NCI-H2081 treated with DMSO at 0.1 percent for 48 hours (cell line): ENCODE results near the gene AUH.

Experiments
- DNase-seq: peaks from one replicate; lab custom pipeline; 2025; lab: John Stamatoyannopoulos, UW

AUH gene

DNA sequence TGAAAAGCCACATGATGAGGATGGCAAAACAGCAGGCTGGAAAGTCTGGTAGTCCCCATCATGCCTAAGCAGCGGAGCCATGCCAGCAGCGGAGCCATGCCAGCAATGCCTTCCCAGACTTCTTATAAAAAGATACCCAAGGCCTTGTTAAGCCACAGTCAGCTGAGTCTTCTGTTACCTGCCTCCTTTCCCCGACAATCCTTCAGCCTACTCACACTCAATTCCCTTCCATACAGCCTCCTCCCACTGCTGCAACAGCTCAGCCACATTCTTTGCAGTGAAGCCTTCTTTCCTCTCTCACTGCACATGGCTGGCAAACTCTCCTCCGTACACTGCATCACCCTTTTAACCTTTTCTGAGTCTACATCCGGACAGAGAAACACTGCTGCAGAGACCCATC, 114.9 kb downstream of the AUH start:
- DNase-seq, result no peak

- no peak for DNase-seq
Observed at GRCh38 chr9:91245431-91246313, 116.0 kb downstream of the AUH start.

DNA sequence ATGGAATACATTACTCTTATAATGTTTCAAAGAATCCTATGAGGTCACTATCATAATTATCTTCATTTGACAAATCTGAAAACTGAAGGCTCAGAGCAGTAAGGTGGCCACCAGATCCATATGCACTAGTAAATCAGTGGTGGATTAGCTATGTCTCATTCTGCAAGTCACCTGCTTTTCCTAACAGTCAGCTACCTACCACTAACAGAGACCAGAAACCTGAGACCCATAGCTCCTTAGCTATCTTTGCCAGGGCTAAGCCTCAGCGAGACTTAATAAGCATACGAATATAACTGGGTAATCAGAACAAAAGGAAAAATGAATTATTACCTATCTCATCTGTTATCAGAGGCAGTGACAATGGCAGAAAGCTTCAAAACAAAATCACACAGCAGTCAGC, 118.7 kb downstream of the AUH start:
- DNase-seq, result no peak

- no peak for DNase-seq
Observed at GRCh38 chr9:91241909-91242308, 119.8 kb downstream of the AUH start.

DNA sequence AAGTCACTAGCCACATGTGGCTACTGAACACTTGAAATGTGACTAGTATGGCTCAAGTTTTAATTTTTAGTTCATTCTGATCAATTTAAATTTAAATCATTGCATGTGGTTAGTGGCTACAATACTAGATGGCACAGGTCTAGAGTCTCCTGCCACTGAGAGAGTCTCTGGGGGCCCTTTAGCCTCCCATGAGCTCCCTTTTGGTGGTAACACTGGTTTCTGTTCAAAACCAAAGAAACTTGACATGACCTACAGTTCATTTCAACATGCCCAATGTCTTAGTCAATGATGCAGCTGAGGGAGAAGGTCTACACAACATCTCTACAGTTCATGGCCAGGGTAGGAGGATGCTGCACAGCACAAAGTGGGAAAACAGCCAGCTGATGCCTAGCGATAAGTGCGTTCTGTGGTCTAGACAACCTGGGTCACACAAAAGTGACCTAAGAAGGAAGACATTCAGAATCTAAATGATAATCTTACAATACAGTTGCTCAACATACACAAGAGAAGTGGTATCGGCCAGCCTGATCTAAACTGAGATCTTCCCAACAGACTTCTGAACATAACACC, 121.0 kb downstream of the AUH start:
- no peak for DNase-seq

DNA sequence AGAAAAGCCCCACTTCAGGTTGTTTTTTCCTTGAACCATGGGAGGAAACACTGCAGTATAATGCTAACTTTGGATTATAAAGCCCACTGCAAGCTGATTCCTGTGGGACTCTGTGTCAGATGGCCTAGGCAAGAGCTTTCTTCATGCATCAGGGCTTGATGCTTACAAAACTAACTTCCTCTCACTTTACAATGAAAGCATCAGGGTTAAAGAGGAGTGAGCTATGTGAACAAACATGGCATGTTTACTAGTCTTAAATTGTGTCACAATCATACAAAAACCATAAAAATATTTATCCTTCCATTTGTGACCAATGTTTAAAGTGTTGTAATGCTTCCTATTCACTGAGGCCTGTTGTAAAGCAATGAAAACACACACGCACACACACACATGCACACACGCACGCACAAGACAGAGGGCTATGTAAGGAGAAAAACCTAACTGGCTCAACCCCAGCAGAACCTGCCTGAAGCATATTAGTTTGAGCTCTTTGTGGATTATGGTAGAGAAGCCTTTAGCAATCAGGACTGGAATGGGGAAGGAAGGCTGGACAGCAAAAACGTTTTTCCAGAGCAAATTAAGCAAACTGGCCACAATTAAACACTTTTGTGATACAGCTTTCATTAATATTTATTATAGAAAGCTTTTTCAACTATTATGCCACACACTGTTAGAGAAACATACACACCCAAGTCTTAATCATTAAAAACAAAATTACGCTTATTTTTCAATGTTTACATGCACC, 122.2 kb downstream of the AUH start:
- no peak for DNase-seq

DNA sequence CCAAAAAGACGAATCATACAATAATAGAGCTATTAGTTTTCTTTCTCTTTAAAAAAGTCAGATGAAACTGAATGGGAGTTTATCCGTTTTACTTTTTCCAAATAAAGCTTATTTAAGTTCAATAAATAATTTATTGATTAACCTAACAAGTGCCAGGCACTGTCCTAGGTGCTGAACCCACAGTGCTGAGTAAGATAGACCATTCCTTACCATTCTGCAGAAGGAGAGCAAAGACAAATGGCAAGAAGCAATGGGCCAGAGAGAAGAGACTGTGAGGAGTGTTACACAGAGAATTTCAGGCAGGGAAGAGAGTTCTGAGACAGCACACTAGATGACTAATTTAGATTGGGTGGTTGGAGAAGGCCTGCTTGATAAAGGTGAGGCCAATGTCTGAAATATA, 127.2 kb downstream of the AUH start:
- DNase-seq, result no peak

DNA sequence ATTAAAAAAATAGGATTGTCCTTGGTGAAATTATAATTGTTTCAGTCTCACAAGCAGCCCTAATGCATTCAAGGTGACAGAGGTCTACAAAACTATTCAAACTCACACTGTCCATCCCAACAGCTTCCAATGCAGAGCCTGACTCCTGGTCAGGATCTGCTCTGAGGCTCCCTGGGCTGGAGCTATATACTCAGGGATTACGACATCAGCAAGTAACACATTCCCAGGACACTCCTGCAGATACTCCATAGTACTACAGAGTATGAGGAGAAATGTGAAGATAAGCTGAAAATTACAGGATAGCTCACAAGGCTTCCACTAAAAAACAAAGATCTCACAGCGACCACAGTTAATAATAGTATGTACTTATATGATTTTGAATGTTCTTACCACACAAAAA, 130.1 kb downstream of the AUH start:
- DNase-seq, result no peak

- DNase-seq, result no peak
Observed at GRCh38 chr9:91223000-91223399, 138.7 kb downstream of the AUH start.

DNA sequence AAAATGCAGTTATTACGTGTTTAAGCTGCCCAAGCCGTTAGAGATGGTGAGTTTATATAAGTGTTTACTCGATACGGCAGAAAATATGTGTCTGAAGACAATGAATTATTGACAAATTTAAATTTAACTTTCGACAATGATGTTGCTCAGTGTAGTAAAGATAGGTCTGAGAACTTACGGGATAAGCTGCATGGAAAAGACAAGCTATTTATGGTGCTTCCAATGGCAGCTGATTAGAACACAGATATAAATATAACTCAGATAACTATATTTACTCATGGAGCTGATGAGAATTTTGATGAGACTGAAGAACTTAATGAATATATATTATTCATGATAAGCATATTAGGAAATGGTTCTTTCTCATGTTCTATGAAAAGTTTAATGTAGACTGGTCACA, 139.3 kb downstream of the AUH start:
- no peak for DNase-seq

DNA sequence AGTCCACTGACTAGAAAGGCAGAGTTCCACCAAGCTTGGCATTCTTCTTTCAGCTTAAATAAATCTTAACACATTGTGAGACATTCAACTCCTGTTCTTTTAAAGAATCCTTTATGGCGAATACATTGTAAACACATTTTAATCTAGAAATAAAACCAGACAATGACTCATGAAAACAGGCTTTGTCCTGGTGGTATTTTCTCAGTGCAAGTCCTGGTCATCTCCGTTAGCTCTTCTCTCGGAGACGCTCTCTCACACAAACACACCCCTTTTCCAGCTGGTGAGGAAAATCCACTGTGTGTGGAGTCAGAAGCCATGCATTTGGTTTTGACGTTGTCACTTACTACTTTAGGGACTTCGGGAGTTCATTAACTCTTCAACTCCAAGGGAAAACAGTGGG, 140.4 kb downstream of the AUH start:
- DNase-seq, result no peak

DNA sequence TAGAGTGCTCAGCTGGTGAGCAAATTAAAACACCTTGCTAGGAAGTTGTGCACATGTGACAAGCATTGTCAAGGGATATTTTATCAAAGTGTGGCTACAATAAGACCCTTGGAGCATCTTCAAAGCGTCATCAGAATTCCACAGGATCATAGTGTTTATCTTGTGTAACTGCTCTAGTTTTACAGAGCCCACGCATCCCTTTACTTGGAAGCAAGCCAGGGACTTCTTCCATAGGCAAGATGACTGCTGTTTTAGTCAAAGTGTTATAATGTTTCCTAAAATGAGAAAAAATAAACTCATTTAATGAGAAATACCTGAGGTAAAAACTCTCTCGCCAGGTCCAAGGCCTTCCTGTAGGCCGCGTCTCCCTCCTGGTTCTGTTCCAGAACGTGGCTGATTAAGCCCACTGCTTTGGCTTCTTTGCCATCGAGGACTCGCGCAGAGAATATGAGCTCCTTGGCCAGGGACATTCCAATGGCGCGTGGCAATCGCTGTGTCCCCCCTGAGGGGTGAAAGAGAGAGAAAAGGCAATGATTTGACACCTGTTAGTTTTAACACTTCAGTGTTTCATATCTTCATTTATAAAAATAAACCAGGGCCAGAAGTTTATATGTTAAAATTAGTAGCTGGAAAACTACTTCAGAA, 141.1 kb downstream of the AUH start:
- DNase-seq, result no peak

GRCh38 chr9:91220021-91220420, 141.7 kb downstream of the AUH start:
- DNase-seq, result no peak

- no peak for DNase-seq
Observed at GRCh38 chr9:91219557-91219956, 142.2 kb downstream of the AUH start.

- DNase-seq, result no peak
Observed at GRCh38 chr9:91217388-91217787, 144.3 kb downstream of the AUH start.

DNA sequence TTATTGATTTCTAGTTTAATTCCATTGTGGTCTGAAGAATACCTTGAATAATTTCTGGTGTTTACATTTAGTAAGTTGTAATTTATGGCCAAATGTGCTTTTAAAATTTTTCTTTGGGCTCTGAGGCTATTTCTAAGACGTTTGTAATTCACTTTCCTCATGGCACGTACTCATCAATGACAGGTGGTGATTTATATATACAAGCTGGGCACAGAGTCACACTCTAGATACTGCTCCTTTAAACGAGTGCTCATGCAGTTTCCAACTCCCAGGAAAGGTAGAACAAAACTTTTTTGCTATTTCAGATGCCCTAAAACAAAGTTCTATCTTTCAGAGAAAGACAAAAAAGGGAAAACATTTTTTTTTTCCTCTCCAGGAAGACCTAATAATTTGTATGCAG, 146.9 kb downstream of the AUH start:
- DNase-seq, result no peak

GRCh38 chr9:91214086-91214485, 147.6 kb downstream of the AUH start:
- DNase-seq, result no peak

- DNase-seq, result no peak
Observed at GRCh38 chr9:91212596-91213243, 149.0 kb downstream of the AUH start.

GRCh38 chr9:91211919-91212318, 149.8 kb downstream of the AUH start:
- no peak for DNase-seq

DNA sequence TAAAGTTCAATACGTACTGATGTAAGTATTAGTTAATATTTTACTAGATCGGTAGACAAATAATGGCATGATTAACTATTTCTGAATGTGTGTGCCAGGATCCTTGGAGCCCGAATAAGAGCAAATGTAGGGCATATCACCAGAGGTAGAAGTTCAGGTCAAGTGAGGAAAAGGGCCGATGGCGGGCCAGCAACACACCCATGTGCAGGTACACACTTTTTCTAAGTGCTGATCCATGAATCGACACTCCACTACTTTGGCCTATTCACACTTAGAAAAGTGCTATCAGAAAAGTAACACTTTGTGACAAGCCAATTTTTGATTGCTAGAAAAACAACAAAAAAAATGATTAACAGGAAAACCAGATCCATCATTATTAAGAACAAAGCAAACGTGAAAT, 150.3 kb downstream of the AUH start:
- no peak for DNase-seq

GRCh38 chr9:91210318-91210717, 151.4 kb downstream of the AUH start:
- no peak for DNase-seq

GRCh38 chr9:91208837-91209236, 152.9 kb downstream of the AUH start:
- no peak for DNase-seq
